ENCODE measurements around the gene TRDN.

DNA sequence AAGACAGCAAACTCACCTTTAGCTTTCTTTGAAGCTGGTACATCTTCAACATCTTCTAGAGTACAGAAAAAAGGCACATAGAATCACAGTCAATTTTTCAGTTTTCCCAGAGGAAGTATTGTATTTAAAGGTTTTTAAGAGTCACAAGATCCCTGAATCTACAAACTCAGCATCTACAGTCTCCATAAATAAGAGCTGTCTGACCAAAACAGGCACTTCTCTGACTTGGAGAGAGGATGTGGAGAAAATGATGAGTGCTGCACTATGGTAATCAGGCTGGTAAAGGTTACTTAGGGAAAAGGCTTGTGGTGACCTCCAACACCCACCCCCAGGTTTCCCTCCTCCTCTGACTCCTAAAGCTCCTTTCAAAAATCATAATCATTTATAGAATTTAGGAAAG is 412.7 kb downstream of the TRDN start:
- no peak for TF ChIP-seq EZH2 (IDR thresholded peaks at IDR 0.05)
- peak; percentile 57; the same call in 1 of the 2 replicates for TF ChIP-seq POLR2AphosphoS5 (IDR thresholded peaks at IDR 0.05; ENCODE audit: borderline replicate concordance, low read depth, low read length)

All from SK-N-MC (cell line).